ENCODE results near the gene ROM1.

DNA sequence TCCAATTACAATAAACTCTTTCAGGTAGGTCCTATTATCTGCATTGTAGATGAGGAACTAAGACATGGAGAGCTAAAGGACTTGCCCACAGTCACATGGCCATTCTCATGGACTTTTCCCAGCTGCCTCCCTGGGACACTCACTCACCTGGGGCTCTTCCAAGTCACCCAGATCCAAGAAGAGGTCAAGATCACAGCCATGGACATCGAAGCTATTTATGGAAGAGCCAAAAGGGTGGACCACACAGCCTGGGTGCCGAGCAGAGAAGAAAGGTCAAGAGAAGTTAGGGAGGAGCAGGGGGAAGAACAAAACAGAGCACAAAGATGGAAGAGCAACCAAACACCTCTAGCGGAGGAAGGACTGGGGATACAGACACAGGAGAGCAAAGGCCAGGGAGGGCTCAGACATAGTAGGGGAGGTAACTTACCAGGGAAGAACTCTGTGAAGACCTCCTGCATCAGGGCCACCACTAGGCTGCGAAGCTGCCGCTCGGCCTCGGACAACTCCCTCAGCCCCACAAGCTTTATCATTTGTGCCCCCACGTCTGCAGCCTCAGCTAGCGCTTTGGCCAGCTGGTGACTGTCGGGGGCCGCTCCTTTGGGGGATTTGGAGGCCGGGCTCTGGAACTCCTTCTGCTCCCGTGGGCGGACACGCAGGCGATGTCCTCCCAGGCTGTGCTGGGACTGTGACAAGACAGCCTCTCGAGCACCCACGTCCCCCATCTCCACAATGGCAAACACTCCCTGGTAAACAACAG lies 31.9 kb upstream of the ROM1 start:
- TF ChIP-seq, protein P1, sequence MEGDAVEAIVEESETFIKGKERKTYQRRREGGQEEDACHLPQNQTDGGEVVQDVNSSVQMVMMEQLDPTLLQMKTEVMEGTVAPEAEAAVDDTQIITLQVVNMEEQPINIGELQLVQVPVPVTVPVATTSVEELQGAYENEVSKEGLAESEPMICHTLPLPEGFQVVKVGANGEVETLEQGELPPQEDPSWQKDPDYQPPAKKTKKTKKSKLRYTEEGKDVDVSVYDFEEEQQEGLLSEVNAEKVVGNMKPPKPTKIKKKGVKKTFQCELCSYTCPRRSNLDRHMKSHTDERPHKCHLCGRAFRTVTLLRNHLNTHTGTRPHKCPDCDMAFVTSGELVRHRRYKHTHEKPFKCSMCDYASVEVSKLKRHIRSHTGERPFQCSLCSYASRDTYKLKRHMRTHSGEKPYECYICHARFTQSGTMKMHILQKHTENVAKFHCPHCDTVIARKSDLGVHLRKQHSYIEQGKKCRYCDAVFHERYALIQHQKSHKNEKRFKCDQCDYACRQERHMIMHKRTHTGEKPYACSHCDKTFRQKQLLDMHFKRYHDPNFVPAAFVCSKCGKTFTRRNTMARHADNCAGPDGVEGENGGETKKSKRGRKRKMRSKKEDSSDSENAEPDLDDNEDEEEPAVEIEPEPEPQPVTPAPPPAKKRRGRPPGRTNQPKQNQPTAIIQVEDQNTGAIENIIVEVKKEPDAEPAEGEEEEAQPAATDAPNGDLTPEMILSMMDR (IDR thresholded peaks at IDR 0.05): no peak
- TF ChIP-seq POLR2AphosphoS5 (IDR thresholded peaks at IDR 0.05): no peak

Data from prostate gland (tissue), 2 donors.